OCI-M1 (cell line): ENCODE measurements around the gene KLHDC3.
"Not testable (repeated sequence)": the region's sequence is repeated elsewhere in the genome, so short reads cannot be mapped to it uniquely, and the experiment has no call there.

ENCODE experiments used
- DNase-seq: peaks from one replicate; lab custom pipeline; 2025; lab: John Stamatoyannopoulos, UW

KLHDC3 gene

GRCh38 chr6:43029120-43029519 lies 15.1 kb downstream of the KLHDC3 start:
- DNase-seq = no peak

- DNase-seq = no peak
These were observed 18.3 kb downstream of the KLHDC3 start for GRCh38 chr6:43032326-43032725.

- DNase-seq = no peak
These were observed 19.6 kb downstream of the KLHDC3 start for GRCh38 chr6:43033496-43034189.

- DNase-seq = no peak
These were observed 20.1 kb downstream of the KLHDC3 start for GRCh38 chr6:43034190-43034525.

- no peak for DNase-seq
These were observed 21.6 kb downstream of the KLHDC3 start for GRCh38 chr6:43035495-43036194.

- no peak for DNase-seq
These were observed 22.7 kb downstream of the KLHDC3 start for GRCh38 chr6:43036712-43037111.

GRCh38 chr6:43037197-43037596 lies 23.1 kb downstream of the KLHDC3 start:
- no peak for DNase-seq

GRCh38 chr6:43037706-43038105 lies 23.7 kb downstream of the KLHDC3 start:
- DNase-seq = no peak

- DNase-seq = no peak
These were observed 24.7 kb downstream of the KLHDC3 start for GRCh38 chr6:43038727-43039126.

- no peak for DNase-seq
These were observed 26.7 kb downstream of the KLHDC3 start for GRCh38 chr6:43040542-43041257.

- not testable (repeated sequence) for DNase-seq
These were observed 27.4 kb downstream of the KLHDC3 start for GRCh38 chr6:43041475-43041874.

- DNase-seq = no peak
These were observed 29.3 kb downstream of the KLHDC3 start for GRCh38 chr6:43043310-43043709.

GRCh38 chr6:43045371-43045930 lies 31.4 kb downstream of the KLHDC3 start:
- no peak for DNase-seq

- no peak for DNase-seq
These were observed 33.9 kb downstream of the KLHDC3 start for GRCh38 chr6:43047998-43048397.

GRCh38 chr6:43050981-43051380 lies 36.9 kb downstream of the KLHDC3 start:
- DNase-seq = no peak

- DNase-seq = no peak
These were observed 38.3 kb downstream of the KLHDC3 start for GRCh38 chr6:43052225-43052841.

- peak; percentile 68 for DNase-seq
These were observed 38.9 kb downstream of the KLHDC3 start for GRCh38 chr6:43052842-43053544.

GRCh38 chr6:43053545-43054205 lies 39.6 kb downstream of the KLHDC3 start, which contains the start of gene CUL7:
Gene CUL7 (minus strand): TSS chr6:43053851. CDS start chr6:43052788, 1,063 bp downstream.
- peak; percentile 98 for DNase-seq

GRCh38 chr6:43054206-43054943 lies 40.3 kb downstream of the KLHDC3 start:
- DNase-seq = no peak

GRCh38 chr6:43055966-43056365 lies 41.9 kb downstream of the KLHDC3 start:
- DNase-seq = no peak
